ENCODE measurements around the gene PCSK5. TPM values are rescaled to one million over a fixed set of nuclear protein-coding genes. Genes with fewer than 3 reads are reported as not detected.

Gene PCSK5
- total RNA-seq, 2 donors from 2014 or later = 2.5 to 3.5 TPM

- TF ChIP-seq CTCF (conservative IDR thresholded peaks at IDR 0.05) = no peak
- Histone ChIP-seq H3K36me3 (ENCODE audit: control insufficient read depth, insufficient read depth, low read length) (no peaks in the 10 kb centered on the region), H3K9ac (ENCODE audit: extremely low read depth, low read length, poor library complexity, severe bottlenecking) (no peak overlapping the region), H3K9me3 (ENCODE audit: control insufficient read depth, low read length) (no peaks in the 10 kb centered on the region), H3K27ac (ENCODE audit: low read depth, low read length) (no peak overlapping the region), H3K4me1 (ENCODE audit: control insufficient read depth, insufficient read depth, low read length) (no peaks in the 10 kb centered on the region), H3K4me3 (ENCODE audit: low read length) (no peak overlapping the region), H3K27me3 (ENCODE audit: control insufficient read depth, insufficient read depth, low read length, poor library complexity, severe bottlenecking) (no peaks in the 10 kb centered on the region)
- WGBS, 2 experiments (ENCODE audit: insufficient coverage in 1 of 2, insufficient read length in 1 of 2) = 86% methylated on average over 2 of the region's 2 CpGs; no CpG with 5 or more reads in 1 of the 2 experiments
- no peak for DNase-seq
- Mint-ChIP-seq H3K36me3 (ENCODE audit: low read depth) (no peaks in the 10 kb centered on the region), H3K27me3 (ENCODE audit: insufficient read depth) (no peaks in the 10 kb centered on the region), H3K27ac (no peak overlapping the region), H3K4me3 (no peak overlapping the region), H3K4me1 (peaks cover 7% of the 10 kb centered on the region), H3K9me3 (no peaks in the 10 kb centered on the region)
Observed at GRCh38 chr9:76112151-76112550, 221.7 kb downstream of the PCSK5 start.

GRCh38 chr9:76114144-76114543 is 223.7 kb downstream of the PCSK5 start:
- H3K27ac ChIP-seq (ENCODE audit: low read depth, low read length) = no peak overlapping the region
- no peak overlapping the region for H3K4me3 Mint-ChIP-seq
- TF ChIP-seq CTCF (conservative IDR thresholded peaks at IDR 0.05) = no peak
- H3K4me3 ChIP-seq (ENCODE audit: low read length) = no peak overlapping the region
- peaks cover 7% of the 10 kb centered on the region for H3K4me1 Mint-ChIP-seq
- H3K27me3 Mint-ChIP-seq (ENCODE audit: insufficient read depth) = no peaks in the 10 kb centered on the region
- H3K36me3 ChIP-seq (ENCODE audit: control insufficient read depth, insufficient read depth, low read length) = no peaks in the 10 kb centered on the region
- H3K9me3 ChIP-seq (ENCODE audit: control insufficient read depth, low read length) = no peaks in the 10 kb centered on the region
- 85 to 88% methylated on average over 3 of the region's 3 CpGs for WGBS, 2 experiments (ENCODE audit: insufficient coverage in 1 of 2, insufficient read length in 1 of 2)
- H3K9ac ChIP-seq (ENCODE audit: extremely low read depth, low read length, poor library complexity, severe bottlenecking) = no peak overlapping the region
- no peaks in the 10 kb centered on the region for H3K27me3 ChIP-seq (ENCODE audit: control insufficient read depth, insufficient read depth, low read length, poor library complexity, severe bottlenecking)
- H3K27ac Mint-ChIP-seq = no peak overlapping the region
- no peak for DNase-seq
- H3K4me1 ChIP-seq (ENCODE audit: control insufficient read depth, insufficient read depth, low read length) = no peaks in the 10 kb centered on the region
- no peaks in the 10 kb centered on the region for H3K9me3 Mint-ChIP-seq
- no peaks in the 10 kb centered on the region for H3K36me3 Mint-ChIP-seq (ENCODE audit: low read depth)

DNA sequence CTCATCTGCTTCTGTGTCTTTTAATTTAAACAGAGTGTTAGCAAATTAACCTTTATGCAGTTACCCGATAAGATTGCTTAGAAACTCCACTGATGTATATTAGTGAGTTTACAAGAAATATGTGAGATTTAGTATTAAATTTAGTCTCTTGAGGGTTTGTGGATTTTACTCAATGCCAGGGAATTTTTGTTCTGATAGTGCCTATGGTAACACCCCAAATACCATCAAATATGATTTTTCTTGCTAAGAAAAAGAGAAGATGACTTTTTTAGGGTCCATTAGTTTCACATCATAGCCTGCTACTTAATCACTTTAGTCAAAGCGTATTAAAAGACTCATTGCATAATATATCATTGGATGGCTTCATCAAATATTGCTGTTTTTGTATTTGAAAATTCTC is 224.9 kb downstream of the PCSK5 start:
- H3K36me3 ChIP-seq (ENCODE audit: control insufficient read depth, insufficient read depth, low read length) = no peaks in the 10 kb centered on the region
- peaks cover 7% of the 10 kb centered on the region for H3K4me1 Mint-ChIP-seq
- no peak for DNase-seq
- H3K4me1 ChIP-seq (ENCODE audit: control insufficient read depth, insufficient read depth, low read length) = no peaks in the 10 kb centered on the region
- no peak overlapping the region for H3K27ac Mint-ChIP-seq
- no peak overlapping the region for H3K4me3 ChIP-seq (ENCODE audit: low read length)
- no peaks in the 10 kb centered on the region for H3K27me3 ChIP-seq (ENCODE audit: control insufficient read depth, insufficient read depth, low read length, poor library complexity, severe bottlenecking)
- 100% methylated on average over 1 of the region's 2 CpGs for WGBS, 2 experiments (ENCODE audit: insufficient coverage in 1 of 2, insufficient read length in 1 of 2)
- no peaks in the 10 kb centered on the region for H3K9me3 ChIP-seq (ENCODE audit: control insufficient read depth, low read length)
- no peak overlapping the region for H3K4me3 Mint-ChIP-seq
- no peak for TF ChIP-seq CTCF (conservative IDR thresholded peaks at IDR 0.05)
- H3K27me3 Mint-ChIP-seq (ENCODE audit: insufficient read depth) = no peaks in the 10 kb centered on the region
- H3K9ac ChIP-seq (ENCODE audit: extremely low read depth, low read length, poor library complexity, severe bottlenecking) = no peak overlapping the region
- no peaks in the 10 kb centered on the region for H3K36me3 Mint-ChIP-seq (ENCODE audit: low read depth)
- no peak overlapping the region for H3K27ac ChIP-seq (ENCODE audit: low read depth, low read length)
- H3K9me3 Mint-ChIP-seq = no peaks in the 10 kb centered on the region

All from endodermal cell (in vitro differentiated cells).